ENCODE data around the gene GRIA1.

The GRIA1 gene

GRCh38 chr5:153672347-153673090 lies 182.0 kb downstream of the GRIA1 start:
- Histone ChIP-seq H3K4me1 (ENCODE audit: control insufficient read depth, insufficient read depth, low read length) (no peaks in the 10 kb centered on the region), H3K9me3 (ENCODE audit: control insufficient read depth, low read length) (no peaks in the 10 kb centered on the region), H3K36me3 (ENCODE audit: control insufficient read depth, insufficient read depth, low read length) (no peaks in the 10 kb centered on the region), H3K4me3 (ENCODE audit: insufficient read depth, low read depth, low read length) (no peak overlapping the region), H3K27ac (ENCODE audit: insufficient read depth, low read depth, low read length, poor library complexity, severe bottlenecking) (no peak overlapping the region), H3K27me3 (ENCODE audit: control insufficient read depth, insufficient read depth, low read length, poor library complexity, severe bottlenecking) (no peaks in the 10 kb centered on the region)
- 95 to 96% methylated on average over 6 of the region's 6 CpGs for WGBS, 2 experiments

GRCh38 chr5:153674356-153674755 lies 183.9 kb downstream of the GRIA1 start:
- Histone ChIP-seq H3K27me3 (ENCODE audit: control insufficient read depth, insufficient read depth, low read length, poor library complexity, severe bottlenecking) (no peaks in the 10 kb centered on the region), H3K4me3 (ENCODE audit: insufficient read depth, low read depth, low read length) (no peak overlapping the region), H3K4me1 (ENCODE audit: control insufficient read depth, insufficient read depth, low read length) (no peaks in the 10 kb centered on the region), H3K27ac (ENCODE audit: insufficient read depth, low read depth, low read length, poor library complexity, severe bottlenecking) (no peak overlapping the region), H3K36me3 (ENCODE audit: control insufficient read depth, insufficient read depth, low read length) (no peaks in the 10 kb centered on the region), H3K9me3 (ENCODE audit: control insufficient read depth, low read length) (no peaks in the 10 kb centered on the region)
- 94 to 96% methylated on average over 4 of the region's 4 CpGs for WGBS, 2 experiments

GRCh38 chr5:153676406-153676805 lies 185.9 kb downstream of the GRIA1 start:
- WGBS, 2 experiments = 82 to 94% methylated on average over 3 of the region's 3 CpGs
- Histone ChIP-seq H3K9me3 (ENCODE audit: control insufficient read depth, low read length) (no peaks in the 10 kb centered on the region), H3K27ac (ENCODE audit: insufficient read depth, low read depth, low read length, poor library complexity, severe bottlenecking) (no peak overlapping the region), H3K27me3 (ENCODE audit: control insufficient read depth, insufficient read depth, low read length, poor library complexity, severe bottlenecking) (no peaks in the 10 kb centered on the region), H3K36me3 (ENCODE audit: control insufficient read depth, insufficient read depth, low read length) (no peaks in the 10 kb centered on the region), H3K4me1 (ENCODE audit: control insufficient read depth, insufficient read depth, low read length) (no peaks in the 10 kb centered on the region), H3K4me3 (ENCODE audit: insufficient read depth, low read depth, low read length) (no peak overlapping the region)

GRCh38 chr5:153676821-153677220 lies 186.4 kb downstream of the GRIA1 start:
- H3K4me3 ChIP-seq (ENCODE audit: insufficient read depth, low read depth, low read length) = no peak overlapping the region
- H3K27ac ChIP-seq (ENCODE audit: insufficient read depth, low read depth, low read length, poor library complexity, severe bottlenecking) = no peak overlapping the region
- no peaks in the 10 kb centered on the region for H3K9me3 ChIP-seq (ENCODE audit: control insufficient read depth, low read length)
- H3K27me3 ChIP-seq (ENCODE audit: control insufficient read depth, insufficient read depth, low read length, poor library complexity, severe bottlenecking) = no peaks in the 10 kb centered on the region
- no peaks in the 10 kb centered on the region for H3K4me1 ChIP-seq (ENCODE audit: control insufficient read depth, insufficient read depth, low read length)
- H3K36me3 ChIP-seq (ENCODE audit: control insufficient read depth, insufficient read depth, low read length) = no peaks in the 10 kb centered on the region
- 94 to 96% methylated on average over 7 of the region's 7 CpGs for WGBS, 2 experiments

GRCh38 chr5:153678617-153679329 lies 188.3 kb downstream of the GRIA1 start:
- WGBS, 2 experiments = 86 to 94% methylated on average over 4 of the region's 4 CpGs
- H3K27ac ChIP-seq (ENCODE audit: insufficient read depth, low read depth, low read length, poor library complexity, severe bottlenecking) = no peak overlapping the region
- no peaks in the 10 kb centered on the region for H3K27me3 ChIP-seq (ENCODE audit: control insufficient read depth, insufficient read depth, low read length, poor library complexity, severe bottlenecking)
- no peak overlapping the region for H3K4me3 ChIP-seq (ENCODE audit: insufficient read depth, low read depth, low read length)
- no peaks in the 10 kb centered on the region for H3K9me3 ChIP-seq (ENCODE audit: control insufficient read depth, low read length)
- H3K4me1 ChIP-seq (ENCODE audit: control insufficient read depth, insufficient read depth, low read length) = no peaks in the 10 kb centered on the region
- H3K36me3 ChIP-seq (ENCODE audit: control insufficient read depth, insufficient read depth, low read length) = no peaks in the 10 kb centered on the region

- Histone ChIP-seq H3K4me1 (ENCODE audit: control insufficient read depth, insufficient read depth, low read length) (no peaks in the 10 kb centered on the region), H3K27ac (ENCODE audit: insufficient read depth, low read depth, low read length, poor library complexity, severe bottlenecking) (no peak overlapping the region), H3K9me3 (ENCODE audit: control insufficient read depth, low read length) (no peaks in the 10 kb centered on the region), H3K36me3 (ENCODE audit: control insufficient read depth, insufficient read depth, low read length) (no peaks in the 10 kb centered on the region), H3K4me3 (ENCODE audit: insufficient read depth, low read depth, low read length) (no peak overlapping the region), H3K27me3 (ENCODE audit: control insufficient read depth, insufficient read depth, low read length, poor library complexity, severe bottlenecking) (no peaks in the 10 kb centered on the region)
- 94 to 97% methylated on average over 3 of the region's 3 CpGs for WGBS, 2 experiments
Measured at GRCh38 chr5:153690236-153690635, 199.8 kb downstream of the GRIA1 start.

GRCh38 chr5:153696256-153696655 lies 205.8 kb downstream of the GRIA1 start:
- WGBS, 2 experiments = 92 to 94% methylated on average over 3 of the region's 3 CpGs
- no peak overlapping the region for H3K27ac ChIP-seq (ENCODE audit: insufficient read depth, low read depth, low read length, poor library complexity, severe bottlenecking)
- H3K36me3 ChIP-seq (ENCODE audit: control insufficient read depth, insufficient read depth, low read length) = no peaks in the 10 kb centered on the region
- H3K27me3 ChIP-seq (ENCODE audit: control insufficient read depth, insufficient read depth, low read length, poor library complexity, severe bottlenecking) = no peaks in the 10 kb centered on the region
- H3K4me1 ChIP-seq (ENCODE audit: control insufficient read depth, insufficient read depth, low read length) = no peaks in the 10 kb centered on the region
- H3K9me3 ChIP-seq (ENCODE audit: control insufficient read depth, low read length) = no peaks in the 10 kb centered on the region
- H3K4me3 ChIP-seq (ENCODE audit: insufficient read depth, low read depth, low read length) = no peak overlapping the region

- no peak overlapping the region for H3K27ac ChIP-seq (ENCODE audit: insufficient read depth, low read depth, low read length, poor library complexity, severe bottlenecking)
- 97% methylated on average over 3 of the region's 3 CpGs for WGBS, 2 experiments
- no peaks in the 10 kb centered on the region for H3K36me3 ChIP-seq (ENCODE audit: control insufficient read depth, insufficient read depth, low read length)
- no peaks in the 10 kb centered on the region for H3K27me3 ChIP-seq (ENCODE audit: control insufficient read depth, insufficient read depth, low read length, poor library complexity, severe bottlenecking)
- no peak overlapping the region for H3K4me3 ChIP-seq (ENCODE audit: insufficient read depth, low read depth, low read length)
- no peaks in the 10 kb centered on the region for H3K9me3 ChIP-seq (ENCODE audit: control insufficient read depth, low read length)
- H3K4me1 ChIP-seq (ENCODE audit: control insufficient read depth, insufficient read depth, low read length) = no peaks in the 10 kb centered on the region
Measured at GRCh38 chr5:153699035-153699434, 208.6 kb downstream of the GRIA1 start.

GRCh38 chr5:153700940-153701339 lies 210.5 kb downstream of the GRIA1 start:
- no peak overlapping the region for H3K4me3 ChIP-seq (ENCODE audit: insufficient read depth, low read depth, low read length)

GRCh38 chr5:153702265-153702664 lies 211.8 kb downstream of the GRIA1 start:
- 86 to 91% methylated on average over 4 of the region's 4 CpGs for WGBS, 2 experiments
- no peaks in the 10 kb centered on the region for H3K4me1 ChIP-seq (ENCODE audit: control insufficient read depth, insufficient read depth, low read length)
- H3K36me3 ChIP-seq (ENCODE audit: control insufficient read depth, insufficient read depth, low read length) = no peaks in the 10 kb centered on the region
- no peak overlapping the region for H3K4me3 ChIP-seq (ENCODE audit: insufficient read depth, low read depth, low read length)
- no peaks in the 10 kb centered on the region for H3K27me3 ChIP-seq (ENCODE audit: control insufficient read depth, insufficient read depth, low read length, poor library complexity, severe bottlenecking)
- no peak overlapping the region for H3K27ac ChIP-seq (ENCODE audit: insufficient read depth, low read depth, low read length, poor library complexity, severe bottlenecking)
- H3K9me3 ChIP-seq (ENCODE audit: control insufficient read depth, low read length) = no peaks in the 10 kb centered on the region

More at GRCh38 chr5:153700940-153701339, 210.5 kb downstream of the GRIA1 start:
- H3K9me3 ChIP-seq (ENCODE audit: control insufficient read depth, low read length) = no peaks in the 10 kb centered on the region
- H3K4me1 ChIP-seq (ENCODE audit: control insufficient read depth, insufficient read depth, low read length) = no peaks in the 10 kb centered on the region
- H3K27me3 ChIP-seq (ENCODE audit: control insufficient read depth, insufficient read depth, low read length, poor library complexity, severe bottlenecking) = no peaks in the 10 kb centered on the region
- H3K36me3 ChIP-seq (ENCODE audit: control insufficient read depth, insufficient read depth, low read length) = no peaks in the 10 kb centered on the region
- no peak overlapping the region for H3K27ac ChIP-seq (ENCODE audit: insufficient read depth, low read depth, low read length, poor library complexity, severe bottlenecking)

Measured in ectodermal cell (in vitro differentiated cells).